NT2/D1 (cell line): Measurements from ENCODE around the gene RAP1GAP2.

Experiments used
- DNase-seq: peaks from one replicate; pipeline ENCODE4 v3.0.0-alpha.2; 2011; ENCODE audit warnings: low read depth, low spot score
- H3K27me3 ChIP-seq: 2 replicates; pipeline ENCODE4 v1.6.0; 2011; ENCODE audit warnings: mild to moderate bottlenecking; ENCODE audit not compliant: insufficient read length, insufficient read depth
- H3K36me3 ChIP-seq: 2 replicates; pipeline ENCODE4 v1.6.1; 2011; ENCODE audit warnings: mild to moderate bottlenecking, low read length, mixed read lengths; ENCODE audit not compliant: insufficient read depth, insufficient read length
- H3K4me1 ChIP-seq: 2 replicates; pipeline ENCODE4 v1.5.1; 2011; ENCODE audit not compliant: insufficient read depth, insufficient read length
- H3K4me3 ChIP-seq: 2 replicates; pipeline ENCODE4 v1.5.1; 2011; ENCODE audit warnings: low read depth; ENCODE audit not compliant: insufficient read length
- H3K9ac ChIP-seq: 2 replicates; pipeline ENCODE4 v1.6.0; 2011; ENCODE audit warnings: low read depth; ENCODE audit not compliant: insufficient read length
- H3K9me3 ChIP-seq: 2 replicates; pipeline ENCODE4 v1.5.1; 2011; ENCODE audit warnings: mild to moderate bottlenecking, low read length; ENCODE audit not compliant: insufficient read depth
- SUZ12 ChIP-seq: IDR thresholded peaks from 2 replicates; pipeline ENCODE4 v1.6.1; 2011; ENCODE audit not compliant: insufficient read length, insufficient read depth; ENCODE audit errors: extremely low read depth
- YY1 ChIP-seq: IDR thresholded peaks from 2 replicates; pipeline ENCODE4 v1.6.1; 2011; ENCODE audit not compliant: insufficient read length, insufficient read depth
- ZNF274 ChIP-seq: IDR thresholded peaks from 2 replicates; pipeline ENCODE4 v1.6.1; 2011; ENCODE audit warnings: mild to moderate bottlenecking, low read depth, low read length

The RAP1GAP2 gene

GRCh38 chr17:3002538-3003295 lies 206.5 kb downstream of the RAP1GAP2 start:
- H3K4me3 ChIP-seq: no peak overlapping the region
- H3K27me3 ChIP-seq: no peaks in the 10 kb centered on the region
- H3K4me1 ChIP-seq: peaks cover 3% of the 10 kb centered on the region
- TF ChIP-seq ZNF274 (no peak), YY1 (no peak), SUZ12 (no peak)
- no peak overlapping the region for H3K9ac ChIP-seq
- no peaks in the 10 kb centered on the region for H3K9me3 ChIP-seq
- no peak for DNase-seq
- H3K36me3 ChIP-seq: peaks cover 46% of the 10 kb centered on the region

- peaks cover 51% of the 10 kb centered on the region for H3K36me3 ChIP-seq
- DNase-seq: no peak
- no peak overlapping the region for H3K4me3 ChIP-seq
Observed at GRCh38 chr17:3003296-3004149, 207.3 kb downstream of the RAP1GAP2 start.

GRCh38 chr17:3004150-3004801 lies 208.0 kb downstream of the RAP1GAP2 start:
- DNase-seq: no peak
- no peak overlapping the region for H3K4me3 ChIP-seq
- peaks cover 53% of the 10 kb centered on the region for H3K36me3 ChIP-seq
- no peak overlapping the region for H3K9ac ChIP-seq
- no peaks in the 10 kb centered on the region for H3K9me3 ChIP-seq
- H3K27me3 ChIP-seq: no peaks in the 10 kb centered on the region
- TF ChIP-seq SUZ12 (no peak), YY1 (no peak), ZNF274 (no peak)
- H3K4me1 ChIP-seq: peaks cover 3% of the 10 kb centered on the region

More at GRCh38 chr17:3003296-3004149, 207.3 kb downstream of the RAP1GAP2 start:
- no peaks in the 10 kb centered on the region for H3K9me3 ChIP-seq
- no peak for TF ChIP-seq SUZ12
- TF ChIP-seq YY1: no peak
- TF ChIP-seq ZNF274: no peak
- no peaks in the 10 kb centered on the region for H3K27me3 ChIP-seq
- H3K4me1 ChIP-seq: peaks cover 3% of the 10 kb centered on the region
- H3K9ac ChIP-seq: no peak overlapping the region

- Histone ChIP-seq H3K36me3 (peaks cover 55% of the 10 kb centered on the region), H3K9me3 (no peaks in the 10 kb centered on the region), H3K9ac (no peak overlapping the region), H3K4me3 (no peak overlapping the region), H3K4me1 (peaks cover 3% of the 10 kb centered on the region), H3K27me3 (no peaks in the 10 kb centered on the region)
- TF ChIP-seq SUZ12: no peak
- no peak for TF ChIP-seq YY1
- TF ChIP-seq ZNF274: no peak
- no peak for DNase-seq
Observed at GRCh38 chr17:3004925-3005324, 208.7 kb downstream of the RAP1GAP2 start.

- Histone ChIP-seq H3K4me3 (no peak overlapping the region), H3K36me3 (peaks cover 59% of the 10 kb centered on the region), H3K9ac (no peak overlapping the region), H3K9me3 (no peaks in the 10 kb centered on the region), H3K4me1 (peaks cover 3% of the 10 kb centered on the region), H3K27me3 (no peaks in the 10 kb centered on the region)
- no peak for DNase-seq
- TF ChIP-seq YY1 (no peak), ZNF274 (no peak), SUZ12 (no peak)
Observed at GRCh38 chr17:3005696-3006095, 209.5 kb downstream of the RAP1GAP2 start.

- DNase-seq: no peak
- H3K4me1 ChIP-seq: no peaks in the 10 kb centered on the region
Observed at GRCh38 chr17:3006801-3007200, 210.6 kb downstream of the RAP1GAP2 start.

GRCh38 chr17:3007651-3008121 lies 211.4 kb downstream of the RAP1GAP2 start:
- H3K4me1 ChIP-seq: no peaks in the 10 kb centered on the region
- DNase-seq: no peak
- H3K4me3 ChIP-seq: no peak overlapping the region
- TF ChIP-seq ZNF274 (no peak), YY1 (no peak), SUZ12 (no peak)
- H3K9me3 ChIP-seq: no peaks in the 10 kb centered on the region
- H3K27me3 ChIP-seq: no peaks in the 10 kb centered on the region
- H3K36me3 ChIP-seq: peaks cover 55% of the 10 kb centered on the region
- H3K9ac ChIP-seq: no peak overlapping the region

More at GRCh38 chr17:3006801-3007200, 210.6 kb downstream of the RAP1GAP2 start:
- no peaks in the 10 kb centered on the region for H3K9me3 ChIP-seq
- TF ChIP-seq YY1: no peak
- TF ChIP-seq SUZ12: no peak
- no peak for TF ChIP-seq ZNF274
- peaks cover 59% of the 10 kb centered on the region for H3K36me3 ChIP-seq
- H3K9ac ChIP-seq: no peak overlapping the region
- H3K27me3 ChIP-seq: no peaks in the 10 kb centered on the region
- H3K4me3 ChIP-seq: no peak overlapping the region
